Measurements from ENCODE around the gene RTCA. TPM values are rescaled to one million over a fixed set of nuclear protein-coding genes. Genes with fewer than 3 reads are reported as not detected.

The RTCA gene
- 21.7 and 25.7 TPM in 2 replicates for total RNA-seq (2022)
- percentile 83 among the genes with signal in this experiment for Bru-seq, nascent RNA
- BruChase-seq, experiment 1, labeled RNA remaining after a 6-hour chase, result percentile 75 among the genes with signal in this experiment
- percentile 70 among the genes with signal in this experiment for BruChase-seq, experiment 2, labeled RNA remaining after a 2-hour chase
- long read RNA-seq, transcript RTCA-203 (11 exons, 2,535 nt), result major isoform, 24 of 28 reads
- long read RNA-seq, partial matches to known transcripts, result 0 of 28 reads
- long read RNA-seq, other reads (novel, unspliced or antisense), result 3 of 28 reads

DNA sequence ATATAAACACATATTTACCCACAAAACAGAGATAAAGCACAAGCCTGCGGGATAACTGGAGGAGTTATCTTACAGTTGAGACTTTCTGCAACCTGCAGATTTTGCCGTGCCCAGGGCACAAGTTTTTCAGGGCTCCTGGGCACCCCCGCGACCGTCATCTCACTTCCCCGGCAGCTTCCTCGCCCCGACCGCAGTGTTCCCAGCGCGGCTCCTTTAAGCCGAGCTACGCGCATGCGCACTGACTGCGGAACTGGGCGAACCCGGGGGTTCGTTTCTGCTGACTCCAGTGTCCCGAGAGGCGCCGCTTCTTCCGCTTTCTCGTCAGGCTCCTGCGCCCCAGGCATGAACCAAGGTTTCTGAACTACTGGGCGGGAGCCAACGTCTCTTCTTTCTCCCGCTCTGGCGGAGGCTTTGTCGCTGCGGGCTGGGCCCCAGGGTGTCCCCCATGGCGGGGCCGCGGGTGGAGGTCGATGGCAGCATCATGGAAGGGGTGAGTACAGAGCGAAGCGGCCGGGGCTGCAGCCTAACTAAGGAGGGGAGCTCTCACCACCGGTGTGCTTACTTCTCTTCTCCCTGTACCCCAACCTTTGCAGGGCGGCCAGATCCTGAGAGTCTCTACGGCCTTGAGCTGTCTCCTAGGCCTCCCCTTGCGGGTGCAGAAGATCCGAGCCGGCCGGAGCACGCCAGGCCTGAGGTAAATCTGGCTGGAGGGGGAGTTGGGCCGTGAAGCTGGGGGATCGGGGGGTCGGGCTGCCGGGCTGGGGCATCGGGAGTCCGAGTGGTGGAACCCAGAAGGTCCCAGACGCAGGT lies at the start of gene RTCA:
Gene RTCA, plus strand, starts transcription at position 286 of the 810 bp plus-strand sequence. Its CDS starts 160 bp downstream, at position 446.
- Mint-ChIP-seq H3K4me1 (ENCODE audit: low read depth, unreplicated experiment) (no peaks in the 10 kb centered on the region), H3K4me3 (ENCODE audit: low read depth, unreplicated experiment) (peak within 1 kb of the TSS; percentile 95), H3K27me3 (ENCODE audit: unreplicated experiment) (no peaks in the 10 kb centered on the region), H3K9me3 (ENCODE audit: low read depth, unreplicated experiment) (no peaks in the 10 kb centered on the region), H3K27ac (ENCODE audit: unreplicated experiment) (peak within 1 kb of the TSS; percentile 80), H3K36me3 (ENCODE audit: insufficient read depth, unreplicated experiment) (peaks cover 27% of the 10 kb centered on the region)
- TF ChIP-seq, protein P1, sequence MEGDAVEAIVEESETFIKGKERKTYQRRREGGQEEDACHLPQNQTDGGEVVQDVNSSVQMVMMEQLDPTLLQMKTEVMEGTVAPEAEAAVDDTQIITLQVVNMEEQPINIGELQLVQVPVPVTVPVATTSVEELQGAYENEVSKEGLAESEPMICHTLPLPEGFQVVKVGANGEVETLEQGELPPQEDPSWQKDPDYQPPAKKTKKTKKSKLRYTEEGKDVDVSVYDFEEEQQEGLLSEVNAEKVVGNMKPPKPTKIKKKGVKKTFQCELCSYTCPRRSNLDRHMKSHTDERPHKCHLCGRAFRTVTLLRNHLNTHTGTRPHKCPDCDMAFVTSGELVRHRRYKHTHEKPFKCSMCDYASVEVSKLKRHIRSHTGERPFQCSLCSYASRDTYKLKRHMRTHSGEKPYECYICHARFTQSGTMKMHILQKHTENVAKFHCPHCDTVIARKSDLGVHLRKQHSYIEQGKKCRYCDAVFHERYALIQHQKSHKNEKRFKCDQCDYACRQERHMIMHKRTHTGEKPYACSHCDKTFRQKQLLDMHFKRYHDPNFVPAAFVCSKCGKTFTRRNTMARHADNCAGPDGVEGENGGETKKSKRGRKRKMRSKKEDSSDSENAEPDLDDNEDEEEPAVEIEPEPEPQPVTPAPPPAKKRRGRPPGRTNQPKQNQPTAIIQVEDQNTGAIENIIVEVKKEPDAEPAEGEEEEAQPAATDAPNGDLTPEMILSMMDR (IDR thresholded peaks at IDR 0.05; ENCODE audit: unreplicated experiment), result no peak
- DNase-seq, result peak; percentile 87
- intact Hi-C loops (cut with micrococcal nuclease; ENCODE audit: unreplicated experiment), result no loop called here
- CTCF ChIA-PET, result interaction anchor here (0.6 to 1.0 kb wide), 5 partner anchors 16 to 193 kb away, joined by 3 to 4 read pairs (median 3); partner anchors contain the start of gene DBT
- BruUV-seq (replicated peaks), result no TSS peak

DNA sequence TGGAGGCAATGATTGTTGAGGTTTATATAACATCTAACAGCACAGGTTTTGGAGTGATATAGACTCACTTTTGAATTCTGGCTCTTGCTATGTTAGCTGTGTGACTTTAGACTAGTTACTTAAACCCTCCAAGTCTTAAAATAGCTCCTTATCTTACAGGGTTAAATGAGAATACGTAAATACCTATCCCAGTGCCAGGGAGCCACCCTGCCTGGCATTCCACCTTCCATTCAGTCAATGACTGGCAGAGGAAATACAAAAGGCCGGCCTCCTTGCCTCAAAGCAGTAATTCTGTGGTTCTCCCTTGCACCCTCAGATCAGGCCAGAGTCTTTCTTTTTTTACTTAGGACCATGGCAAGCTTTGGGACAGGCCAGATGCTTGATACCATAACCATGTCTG lies 48.2 kb upstream of the RTCA start:
- BruUV-seq (replicated peaks), result no TSS peak
- CTCF ChIA-PET, result no interaction called here
- TF ChIP-seq, protein P1 (IDR thresholded peaks at IDR 0.05; ENCODE audit: unreplicated experiment), result no peak
- no peaks in the 10 kb centered on the region for H3K9me3 Mint-ChIP-seq (ENCODE audit: low read depth, unreplicated experiment)
- peaks cover 9% of the 10 kb centered on the region for H3K36me3 Mint-ChIP-seq (ENCODE audit: insufficient read depth, unreplicated experiment)
- no peak overlapping the region for H3K27ac Mint-ChIP-seq (ENCODE audit: unreplicated experiment)
- intact Hi-C loops (cut with micrococcal nuclease; ENCODE audit: unreplicated experiment), result no loop called here
- no peak overlapping the region for H3K4me3 Mint-ChIP-seq (ENCODE audit: low read depth, unreplicated experiment)
- H3K4me1 Mint-ChIP-seq (ENCODE audit: low read depth, unreplicated experiment), result no peaks in the 10 kb centered on the region
- DNase-seq, result no peak
- no peaks in the 10 kb centered on the region for H3K27me3 Mint-ChIP-seq (ENCODE audit: unreplicated experiment)

DNA sequence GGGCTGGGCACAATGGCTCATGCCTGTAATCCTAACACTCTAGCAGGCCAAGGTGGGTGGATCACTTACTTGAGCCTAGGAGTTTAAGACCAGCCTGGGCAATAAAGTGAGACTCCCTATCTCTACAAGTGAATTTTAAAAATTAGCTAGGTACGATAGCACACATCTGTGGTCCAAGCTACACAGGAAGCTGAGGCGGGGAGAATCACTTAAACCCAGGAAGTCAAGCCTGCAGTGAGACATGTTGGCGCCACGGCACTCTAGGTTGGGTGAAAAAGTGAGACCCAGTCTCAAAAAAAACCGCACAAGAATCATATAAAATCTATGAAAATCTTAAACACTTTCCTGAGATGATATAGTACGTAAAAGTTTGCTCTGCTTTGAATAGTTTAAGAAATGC lies 46.6 kb upstream of the RTCA start:
- no peak overlapping the region for H3K4me3 Mint-ChIP-seq (ENCODE audit: low read depth, unreplicated experiment)
- peaks cover 4% of the 10 kb centered on the region for H3K36me3 Mint-ChIP-seq (ENCODE audit: insufficient read depth, unreplicated experiment)
- intact Hi-C loops (cut with micrococcal nuclease; ENCODE audit: unreplicated experiment), result no loop called here
- H3K27ac Mint-ChIP-seq (ENCODE audit: unreplicated experiment), result no peak overlapping the region
- CTCF ChIA-PET, result no interaction called here
- no TSS peak for BruUV-seq (replicated peaks)
- H3K9me3 Mint-ChIP-seq (ENCODE audit: low read depth, unreplicated experiment), result no peaks in the 10 kb centered on the region
- no peaks in the 10 kb centered on the region for H3K4me1 Mint-ChIP-seq (ENCODE audit: low read depth, unreplicated experiment)
- no peaks in the 10 kb centered on the region for H3K27me3 Mint-ChIP-seq (ENCODE audit: unreplicated experiment)
- no peak for DNase-seq
- TF ChIP-seq, protein P1 (IDR thresholded peaks at IDR 0.05; ENCODE audit: unreplicated experiment), result no peak

DNA sequence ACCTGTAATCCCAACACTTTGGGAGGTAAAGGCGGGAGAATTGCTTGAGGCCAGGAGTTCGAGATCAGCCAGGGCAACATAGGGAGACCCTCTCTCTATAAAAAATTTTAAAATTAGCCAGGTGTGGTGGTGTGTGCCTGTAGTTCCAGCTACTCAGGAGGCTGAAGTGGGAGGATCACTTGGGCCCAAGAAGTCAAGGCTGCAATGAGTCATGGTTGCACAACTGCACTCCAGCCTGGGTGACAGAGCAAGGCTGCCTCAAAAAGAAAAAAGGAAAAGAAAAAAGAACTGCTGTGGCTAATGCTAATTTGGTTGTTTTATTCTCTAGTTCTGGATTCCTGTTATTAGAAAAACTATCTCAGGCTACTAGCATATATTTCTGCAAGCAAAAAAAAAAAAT lies 46.1 kb upstream of the RTCA start:
- CTCF ChIA-PET, result no interaction called here
- DNase-seq, result no peak
- Mint-ChIP-seq H3K4me3 (ENCODE audit: low read depth, unreplicated experiment) (no peak overlapping the region), H3K36me3 (ENCODE audit: insufficient read depth, unreplicated experiment) (peaks cover 4% of the 10 kb centered on the region), H3K27me3 (ENCODE audit: unreplicated experiment) (no peaks in the 10 kb centered on the region), H3K9me3 (ENCODE audit: low read depth, unreplicated experiment) (no peaks in the 10 kb centered on the region), H3K27ac (ENCODE audit: unreplicated experiment) (no peak overlapping the region), H3K4me1 (ENCODE audit: low read depth, unreplicated experiment) (no peaks in the 10 kb centered on the region)
- TF ChIP-seq, protein P1 (IDR thresholded peaks at IDR 0.05; ENCODE audit: unreplicated experiment), result no peak
- BruUV-seq (replicated peaks), result no TSS peak
- intact Hi-C loops (cut with micrococcal nuclease; ENCODE audit: unreplicated experiment), result no loop called here

All from Calu3 (cell line).